Measurements from ENCODE around the gene PLD5.
"Not testable (repeated sequence)": the region's sequence is repeated elsewhere in the genome, so short reads cannot be mapped to it uniquely, and the experiment has no call there.

PLD5 gene

GRCh38 chr1:242477944-242478343 is 46.6 kb downstream of the PLD5 start:
- DNase-seq (ENCODE audit: low read depth): no peak

- DNase-seq (ENCODE audit: low read depth): no peak
These were observed 53.7 kb downstream of the PLD5 start for GRCh38 chr1:242470774-242471173.

- no peak for DNase-seq (ENCODE audit: low read depth)
These were observed 55.7 kb downstream of the PLD5 start for GRCh38 chr1:242468784-242469183.

GRCh38 chr1:242467556-242468145 is 56.8 kb downstream of the PLD5 start:
- peak; percentile 40 for DNase-seq (ENCODE audit: low read depth)

- no peak for DNase-seq (ENCODE audit: low read depth)
These were observed 61.6 kb downstream of the PLD5 start for GRCh38 chr1:242462867-242463266.

GRCh38 chr1:242459740-242460139 is 64.8 kb downstream of the PLD5 start:
- DNase-seq (ENCODE audit: low read depth): not testable (repeated sequence)

GRCh38 chr1:242456726-242457269 is 67.7 kb downstream of the PLD5 start:
- DNase-seq (ENCODE audit: low read depth): no peak

GRCh38 chr1:242455052-242455361 is 69.5 kb downstream of the PLD5 start:
- no peak for DNase-seq (ENCODE audit: low read depth)

- DNase-seq (ENCODE audit: low read depth): peak; percentile 45
These were observed 70.0 kb downstream of the PLD5 start for GRCh38 chr1:242454262-242455051.

- DNase-seq (ENCODE audit: low read depth): no peak
These were observed 71.9 kb downstream of the PLD5 start for GRCh38 chr1:242452573-242452972.

- DNase-seq (ENCODE audit: low read depth): no peak
These were observed 74.8 kb downstream of the PLD5 start for GRCh38 chr1:242449661-242450060.

GRCh38 chr1:242448910-242449645 is 75.4 kb downstream of the PLD5 start:
- DNase-seq (ENCODE audit: low read depth): no peak

- no peak for DNase-seq (ENCODE audit: low read depth)
These were observed 76.8 kb downstream of the PLD5 start for GRCh38 chr1:242447689-242448088.

- no peak for DNase-seq (ENCODE audit: low read depth)
These were observed 83.7 kb downstream of the PLD5 start for GRCh38 chr1:242440757-242441156.

GRCh38 chr1:242435200-242435599 is 89.3 kb downstream of the PLD5 start:
- no peak for DNase-seq (ENCODE audit: low read depth)

GRCh38 chr1:242432491-242433095 is 91.9 kb downstream of the PLD5 start:
- no peak for DNase-seq (ENCODE audit: low read depth)

GRCh38 chr1:242431786-242432185 is 92.7 kb downstream of the PLD5 start:
- no peak for DNase-seq (ENCODE audit: low read depth)

GRCh38 chr1:242430956-242431355 is 93.5 kb downstream of the PLD5 start:
- no peak for DNase-seq (ENCODE audit: low read depth)

GRCh38 chr1:242428399-242429190 is 95.9 kb downstream of the PLD5 start:
- DNase-seq (ENCODE audit: low read depth): no peak

GRCh38 chr1:242427519-242427918 is 97.0 kb downstream of the PLD5 start:
- no peak for DNase-seq (ENCODE audit: low read depth)

- DNase-seq (ENCODE audit: low read depth): no peak
These were observed 98.1 kb downstream of the PLD5 start for GRCh38 chr1:242426271-242426905.
